HG03060 (cell line): Measurements from ENCODE around the gene ACO2.
"Not testable (repeated sequence)": the region's sequence is repeated elsewhere in the genome, so short reads cannot be mapped to it uniquely, and the experiment has no call there.

Source experiments
- ATAC-seq: cut with Tn5 transposase; IDR thresholded peaks from one replicate; pipeline ENCODE4 v1.9.1; 2021; ENCODE audit warnings: low read depth, moderate number of reproducible peaks; ENCODE audit not compliant: unreplicated experiment

ACO2 gene

DNA sequence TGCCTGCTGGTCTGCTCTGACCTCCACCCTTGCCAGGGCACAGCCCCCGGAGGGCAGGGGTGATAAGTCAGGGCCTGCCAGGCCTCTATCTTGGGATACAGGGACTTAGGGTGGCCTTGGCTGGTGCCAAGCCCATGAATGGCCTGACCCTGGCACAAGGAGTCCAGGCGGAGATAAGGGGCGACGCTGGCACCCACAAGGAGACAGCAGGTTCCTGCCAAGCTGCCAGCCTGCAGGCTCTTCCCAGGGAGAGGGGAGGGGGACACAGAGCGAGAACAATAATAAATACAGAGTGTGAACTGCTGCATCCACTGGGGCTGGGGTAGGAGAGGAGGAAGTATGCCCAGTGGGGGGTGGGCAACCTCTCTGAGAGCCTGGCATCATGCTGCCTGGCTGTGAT, 92.9 kb downstream of the ACO2 start:
- no peak for ATAC-seq

DNA sequence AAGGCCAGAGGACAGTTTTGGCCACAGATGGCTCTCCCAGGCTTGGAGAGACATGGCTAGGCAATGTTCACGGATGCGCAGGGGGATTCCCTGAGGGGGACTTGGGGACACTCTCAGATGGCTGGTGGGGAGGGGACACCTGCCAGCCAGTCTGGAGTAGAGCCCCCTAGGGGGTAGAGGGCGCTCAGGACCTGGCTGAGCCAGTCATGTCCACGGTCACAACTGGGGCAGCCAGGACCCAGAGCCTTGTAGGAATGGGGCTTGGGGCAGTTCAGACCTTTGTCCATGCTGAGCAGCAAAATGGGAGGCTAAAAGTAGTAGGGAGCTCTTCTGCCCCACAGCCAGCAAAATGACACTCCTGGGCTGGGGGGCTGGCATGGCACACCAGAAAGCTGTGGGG, 93.5 kb downstream of the ACO2 start:
- ATAC-seq: no peak

DNA sequence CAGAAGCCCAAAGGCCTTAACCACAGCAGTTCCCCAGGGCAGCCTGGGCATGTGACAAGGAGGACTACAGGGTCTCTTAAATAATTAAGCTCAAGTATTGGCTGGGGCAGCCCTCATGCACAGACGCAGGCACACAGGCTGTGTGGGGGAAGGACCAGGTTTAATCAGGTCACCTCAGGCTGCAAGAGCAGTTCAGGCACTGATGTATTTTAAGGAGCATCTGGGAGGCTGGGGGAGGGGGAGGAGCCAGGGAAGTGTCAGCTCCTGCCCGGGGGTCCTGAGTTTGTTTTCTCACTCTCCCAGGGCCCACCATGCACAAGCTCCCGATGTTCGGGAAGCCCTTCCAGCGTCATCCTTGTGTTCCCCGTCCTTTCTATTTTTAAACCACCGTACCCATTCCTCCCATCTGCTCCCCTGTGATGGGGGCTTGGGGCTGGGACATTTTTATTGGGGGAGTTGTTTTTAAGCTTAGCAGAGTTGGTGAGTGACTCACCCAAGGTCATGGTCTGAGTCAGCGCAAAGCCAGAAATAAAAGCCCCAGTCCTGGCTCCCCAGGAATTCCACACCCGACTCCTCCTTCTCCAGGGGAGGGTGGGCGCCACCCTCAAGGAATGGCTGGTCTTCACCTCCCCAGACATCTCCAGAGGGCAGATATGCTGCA, 94.3 kb downstream of the ACO2 start:
- ATAC-seq: no peak

DNA sequence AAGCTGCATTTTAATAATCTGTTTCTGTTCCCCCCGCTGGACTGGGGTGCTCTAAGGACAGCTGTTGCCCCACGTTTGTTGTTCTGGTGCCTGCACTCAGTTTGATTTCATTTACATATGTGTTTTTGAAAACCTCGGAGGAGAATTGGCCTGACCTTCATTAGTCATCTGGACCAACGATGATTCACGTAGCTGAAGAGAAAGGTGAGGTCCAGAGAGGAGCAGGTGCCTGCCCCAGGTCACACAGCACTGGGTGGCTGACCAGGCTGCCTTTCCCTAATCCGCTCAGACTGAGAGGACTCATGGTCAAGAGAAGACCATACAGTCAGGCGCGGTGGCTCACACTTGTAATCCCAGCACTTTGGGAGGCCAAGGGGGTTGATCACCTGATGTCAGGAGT, 95.6 kb downstream of the ACO2 start:
- ATAC-seq: no peak

DNA sequence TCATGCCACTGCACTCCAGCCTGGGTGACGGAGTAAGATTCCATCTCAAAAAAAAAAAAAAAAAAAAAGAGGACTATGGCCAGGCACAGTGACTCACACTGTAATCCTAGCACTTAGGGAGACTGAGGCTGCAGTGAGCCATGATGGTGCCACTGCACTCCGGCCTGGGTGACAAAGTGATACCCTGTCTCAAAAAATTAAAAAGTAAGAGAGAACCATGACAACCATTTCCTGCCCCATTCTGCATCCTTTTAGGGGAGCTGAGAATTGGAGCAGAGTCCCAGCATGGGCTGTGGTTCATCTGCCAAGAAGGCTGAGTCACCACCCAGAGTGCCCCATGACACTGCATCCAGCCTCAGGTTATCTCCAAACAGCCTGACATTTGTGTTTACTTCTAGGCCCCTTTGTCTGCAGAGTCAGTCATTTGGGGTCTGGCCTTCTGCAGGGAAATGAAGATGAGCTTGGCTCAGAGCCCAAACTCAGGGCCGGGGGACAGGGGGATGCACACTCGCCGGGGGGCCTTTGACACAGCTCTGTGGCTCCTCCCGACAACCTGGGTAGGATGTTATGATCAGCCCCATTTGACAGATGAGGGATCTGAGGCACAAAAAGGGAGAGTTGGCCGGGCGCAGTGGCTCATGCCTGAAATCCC, 96.6 kb downstream of the ACO2 start:
- no peak for ATAC-seq

DNA sequence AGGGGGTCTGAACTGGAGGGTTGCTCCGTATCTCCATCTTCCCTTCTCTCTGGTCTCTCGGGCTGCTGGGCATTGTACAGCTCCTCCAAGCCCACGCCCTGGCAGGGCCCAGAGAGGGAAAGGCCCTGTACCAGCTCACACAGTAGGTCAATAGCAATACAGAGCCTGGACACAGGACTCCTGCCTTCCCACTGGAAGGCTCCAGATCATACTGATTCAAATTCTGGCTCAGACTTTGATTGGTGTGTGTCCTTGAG, 98.5 kb downstream of the ACO2 start:
- no peak for ATAC-seq

DNA sequence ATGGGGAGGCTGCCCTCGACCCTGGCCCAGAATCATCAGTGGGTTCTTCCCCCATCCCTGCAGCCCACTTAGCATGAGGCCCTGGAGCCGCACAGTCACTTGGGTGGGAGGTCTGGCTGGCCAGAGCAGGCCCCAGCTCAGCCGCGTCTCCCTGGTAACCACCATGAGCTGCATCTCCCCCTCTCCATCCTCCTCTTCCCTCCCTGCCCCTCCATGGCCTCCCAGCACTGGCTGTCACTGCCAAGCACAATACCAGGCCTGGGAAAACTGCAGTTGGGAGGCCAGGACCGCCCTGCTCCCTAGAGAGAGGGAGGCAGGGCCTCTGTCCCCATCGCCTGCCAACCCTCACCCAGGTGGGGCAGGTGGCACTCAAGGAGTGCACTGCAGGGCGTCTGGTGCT, 99.9 kb downstream of the ACO2 start:
- ATAC-seq: no peak

DNA sequence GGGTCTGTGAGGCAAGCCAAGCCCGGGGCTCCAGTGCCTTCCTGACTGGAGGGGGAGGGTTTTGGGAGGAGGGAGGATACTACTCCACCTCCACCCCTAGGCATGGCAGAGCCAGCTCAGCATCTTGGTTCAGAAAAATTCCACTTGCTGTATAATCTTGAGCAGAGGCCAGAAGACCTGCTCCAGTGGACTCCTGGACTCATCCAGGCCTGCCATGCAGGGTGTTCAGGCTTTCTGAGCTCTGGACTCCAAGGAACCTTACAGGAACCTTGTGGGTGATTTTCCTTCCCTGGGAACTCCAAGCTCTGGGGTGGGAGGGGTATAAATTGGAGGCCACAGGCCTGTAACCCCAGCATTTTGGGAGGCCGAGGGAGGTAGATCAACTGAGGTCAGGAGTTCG, 101.3 kb downstream of the ACO2 start:
- no peak for ATAC-seq

DNA sequence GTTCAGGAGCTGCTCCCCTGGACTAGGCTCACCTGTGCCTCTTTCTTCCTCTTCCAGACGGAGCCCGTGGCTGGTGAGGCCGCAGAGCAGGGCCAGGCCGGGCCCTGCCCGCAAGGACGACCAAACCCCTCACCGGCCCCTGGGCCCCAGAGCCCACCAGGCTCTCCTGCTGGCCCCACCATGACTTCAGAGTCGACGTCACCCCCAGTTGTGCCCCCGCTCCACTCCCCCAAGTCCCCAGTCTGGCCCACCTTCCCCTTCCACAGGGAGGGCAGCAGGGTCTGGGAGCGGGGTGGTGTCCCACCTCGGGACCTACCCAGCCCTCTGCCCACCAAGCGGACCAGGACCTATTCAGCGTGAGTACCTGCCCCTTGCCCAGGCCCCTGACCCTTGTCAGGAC, 102.9 kb downstream of the ACO2 start:
- ATAC-seq: no peak

DNA sequence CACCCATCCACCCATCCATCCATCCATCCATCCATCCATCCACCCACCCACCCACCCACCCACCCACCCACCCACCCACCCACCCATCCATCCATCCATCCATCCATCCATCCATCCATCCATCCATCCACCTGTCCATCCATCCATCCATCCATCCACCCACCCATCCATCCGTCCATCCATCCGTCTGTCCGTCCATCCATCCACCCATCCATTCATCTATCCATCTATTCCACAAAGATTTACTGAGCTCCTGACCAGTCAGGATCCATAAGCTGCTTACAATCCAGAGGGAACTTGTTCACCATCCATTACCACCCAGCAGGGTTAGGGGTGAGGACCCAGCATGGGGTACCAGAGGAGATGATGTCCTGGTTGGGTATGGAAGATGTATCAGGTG, 103.4 kb downstream of the ACO2 start:
- ATAC-seq: not testable (repeated sequence)

DNA sequence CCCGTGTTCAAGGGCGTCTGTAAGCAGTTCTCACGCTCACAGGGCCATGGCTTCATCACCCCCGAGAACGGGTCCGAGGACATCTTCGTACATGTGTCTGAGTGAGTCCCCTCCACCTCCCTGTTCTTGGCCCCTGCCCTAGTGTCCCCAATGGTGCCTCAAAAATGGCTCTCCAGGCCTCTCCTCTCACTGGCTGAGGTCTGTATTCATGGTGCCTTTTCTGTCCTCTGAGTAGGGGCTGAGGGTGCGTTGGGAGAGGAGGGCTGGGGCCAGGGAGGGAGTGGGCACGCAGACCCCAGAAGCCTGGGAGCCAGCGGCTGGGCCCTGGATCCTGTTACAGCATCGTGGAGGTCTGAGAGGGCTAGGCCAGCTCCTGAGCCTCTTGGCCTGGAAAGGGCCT, 104.8 kb downstream of the ACO2 start:
- ATAC-seq: no peak

DNA sequence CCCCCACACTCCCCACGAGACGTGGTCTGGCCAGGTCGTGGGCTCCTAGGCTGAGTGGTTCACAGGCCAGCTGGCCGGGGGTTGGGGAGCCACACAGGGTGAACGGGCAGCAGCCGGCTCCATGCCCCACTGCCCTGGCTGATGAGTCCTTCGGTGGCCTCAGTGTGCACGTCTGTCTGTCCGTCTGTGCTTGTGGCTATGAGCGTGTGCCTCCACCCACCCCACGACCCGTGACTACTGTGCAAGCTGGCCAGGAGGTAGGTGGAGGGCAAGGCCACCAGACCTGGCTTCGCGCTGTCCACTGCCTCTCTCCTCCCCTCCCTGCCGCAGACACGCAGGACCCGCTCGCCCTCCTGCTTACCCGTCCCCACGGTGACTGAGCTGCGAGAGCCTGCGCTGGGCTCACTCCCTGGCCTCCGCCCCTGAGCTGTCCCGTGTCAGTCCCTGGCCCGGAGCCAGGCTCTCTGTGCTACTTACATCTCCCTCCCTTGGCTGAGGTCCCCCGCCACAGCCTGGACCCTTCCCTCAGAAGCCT, 106.0 kb downstream of the ACO2 start:
- ATAC-seq: no peak

DNA sequence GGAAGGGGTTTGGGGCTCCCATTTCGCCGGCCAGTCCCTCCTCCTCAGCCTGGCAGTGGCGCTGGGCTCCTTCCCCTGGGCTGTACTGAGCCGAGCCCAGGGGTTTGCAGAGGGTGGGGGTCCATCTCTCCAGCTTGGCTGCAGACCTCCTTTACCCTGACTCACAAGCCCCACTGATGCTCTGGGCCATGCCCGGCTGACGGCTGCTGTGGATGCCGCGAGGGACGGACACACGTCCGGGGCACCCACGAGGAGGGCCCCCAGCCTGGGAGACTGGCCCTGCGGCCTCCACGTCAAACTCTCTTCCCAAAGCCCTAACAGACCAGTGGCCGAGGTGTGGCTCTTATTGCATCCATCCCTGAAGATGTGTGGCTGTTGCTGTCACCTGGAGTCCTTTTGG, 106.6 kb downstream of the ACO2 start:
- no peak for ATAC-seq

DNA sequence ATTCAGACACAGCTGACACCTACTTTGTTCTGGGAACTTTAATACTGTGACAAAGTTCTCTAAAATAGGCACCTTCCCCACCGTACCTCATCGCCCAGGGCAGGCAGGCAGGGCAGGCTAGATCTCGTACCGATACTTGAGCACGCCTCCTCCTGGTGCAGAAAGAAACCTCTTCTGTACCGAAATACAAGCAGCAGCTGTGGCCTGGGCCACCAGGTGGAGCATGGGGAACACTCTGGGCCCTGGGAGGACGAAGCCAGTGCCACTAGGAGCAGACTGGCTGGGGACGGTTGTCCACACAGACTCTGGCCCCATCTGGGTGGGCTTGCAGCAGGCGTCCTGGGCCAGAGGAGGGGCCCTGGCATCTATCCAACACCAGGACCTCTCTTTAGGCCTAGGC, 108.0 kb downstream of the ACO2 start:
- no peak for ATAC-seq

DNA sequence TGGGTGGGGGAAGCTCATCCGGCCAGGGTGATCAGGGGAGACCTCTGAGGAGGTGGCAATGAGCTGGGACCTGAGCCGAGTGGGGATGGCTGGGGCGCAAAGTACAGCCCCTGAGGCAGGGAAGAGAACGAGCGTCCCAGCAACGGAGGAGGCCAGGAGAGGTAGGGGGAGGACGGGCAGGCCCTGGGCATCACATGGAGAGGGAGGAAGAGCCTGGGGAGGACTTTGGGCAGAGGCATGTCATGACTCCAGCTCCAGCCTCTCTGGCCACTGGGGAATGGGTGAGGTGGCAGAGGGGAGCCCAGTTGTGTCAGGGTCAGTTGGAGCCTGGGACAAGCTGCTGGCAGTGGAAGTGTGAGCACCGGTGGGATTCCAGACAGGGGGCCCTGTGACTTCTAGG, 109.2 kb downstream of the ACO2 start:
- no peak for ATAC-seq
